WTC11 (cell line): ENCODE measurements around the gene DUSP15. TPM values are rescaled to one million over a fixed set of nuclear protein-coding genes. Genes with fewer than 3 reads are reported as not detected.
"Not testable (repeated sequence)": the region's sequence is repeated elsewhere in the genome, so short reads cannot be mapped to it uniquely, and the experiment has no call there.

Experiments
- ATAC-seq: fragments of 200-7000 bp; cut with Tn5 transposase; 2 replicates; pipeline ENCODE4 v1.10.0; 2021; ENCODE audit warnings: mild to moderate bottlenecking, moderate library complexity
- CTCF ChIA-PET: fragments of 300-600 bp; sonication (Branson Sonifier 250); formaldehyde crosslinking; loops from one replicate; lab custom pipeline; 2021; ENCODE audit warnings: antibody characterized with exemption; lab: Charles Lee
- POLR2A ChIA-PET: fragments of 350-600 bp; sonication (Branson Sonifier 250); formaldehyde crosslinking; loops from one replicate; lab custom pipeline; 2021; ENCODE audit warnings: antibody characterized with exemption; lab: Charles Lee
- DNase-seq: peaks from one replicate; pipeline ENCODE4 v3.0.0; 2021; ENCODE audit warnings: low spot score
- H3K27ac Mint-ChIP-seq: 2 replicates; pipeline ENCODE4 v1.8.0; 2021; ENCODE audit warnings: mixed read lengths
- H3K27me3 Mint-ChIP-seq: 2 replicates; pipeline ENCODE4 v1.8.0; 2021; ENCODE audit warnings: low read depth, mild to moderate bottlenecking, moderate library complexity, mixed read lengths
- H3K36me3 Mint-ChIP-seq: 2 replicates; pipeline ENCODE4 v1.8.0; 2021; ENCODE audit warnings: mixed read lengths
- H3K4me1 Mint-ChIP-seq: 2 replicates; pipeline ENCODE4 v1.8.0; 2022; ENCODE audit warnings: mixed read lengths
- H3K4me3 Mint-ChIP-seq: 2 replicates; pipeline ENCODE4 v1.8.0; 2021; ENCODE audit warnings: mild to moderate bottlenecking, moderate library complexity, mixed read lengths
- H3K9me3 Mint-ChIP-seq: 2 replicates; pipeline ENCODE4 v1.8.0; 2021; ENCODE audit warnings: mixed read lengths
- AFF4 ChIP-seq: sonication (generic); formaldehyde crosslinking; IDR thresholded peaks from 2 replicates; pipeline ENCODE4 v1.8.1; 2023; ENCODE audit warnings: mild to moderate bottlenecking, missing genetic modification reagents, borderline replicate concordance
- IRF2 ChIP-seq: sonication (generic); formaldehyde crosslinking; IDR thresholded peaks from 2 replicates; pipeline ENCODE4 v1.8.0; 2022; ENCODE audit warnings: low read depth, missing genetic modification reagents, borderline replicate concordance
- JAZF1 ChIP-seq: fragments of 250-450 bp; sonication (Bioruptor Pico); IDR thresholded peaks from 2 replicates; pipeline ENCODE4 v1.9.0; 2021; ENCODE audit warnings: moderate library complexity, mild to moderate bottlenecking, inconsistent platforms
- SMAD4 ChIP-seq: sonication (generic); formaldehyde crosslinking; IDR thresholded peaks from 2 replicates; pipeline ENCODE4 v1.8.0; 2022; ENCODE audit warnings: mild to moderate bottlenecking, missing genetic modification reagents
- USF1 ChIP-seq: sonication (generic); formaldehyde crosslinking; IDR thresholded peaks from 2 replicates; pipeline ENCODE4 v1.8.0; 2022; ENCODE audit warnings: mild to moderate bottlenecking, missing genetic modification reagents
- ZBTB21 ChIP-seq: sonication (generic); formaldehyde crosslinking; IDR thresholded peaks from 2 replicates; pipeline ENCODE4 v1.8.1; 2023; ENCODE audit warnings: mild to moderate bottlenecking, missing genetic modification reagents, borderline replicate concordance
- ZNF263 ChIP-seq: sonication (generic); formaldehyde crosslinking; IDR thresholded peaks from 2 replicates; pipeline ENCODE4 v1.8.1; 2022; ENCODE audit warnings: low read depth, mild to moderate bottlenecking, moderate library complexity, missing genetic modification reagents
- total RNA-seq: library from RNA; stranded (reverse); gene quantifications from 3 replicates; pipeline ENCODE4 v1.2.3, GENCODE V29; 2021
- TF ChIP-seq, protein P1 (sequence below): sonication (generic); formaldehyde crosslinking; IDR thresholded peaks from 2 replicates; pipeline ENCODE4 v1.8.0; 2022; ENCODE audit warnings: mild to moderate bottlenecking, missing genetic modification reagents
- TF ChIP-seq, protein P2 (sequence below): fragments of 250-450 bp; sonication (Bioruptor Pico); IDR thresholded peaks from 2 replicates; pipeline ENCODE4 v1.9.0; 2021; ENCODE audit warnings: mild to moderate bottlenecking, borderline replicate concordance

Gene DUSP15
- total RNA-seq, 1 experiment from 2014 or later: 1.7 TPM

DNA sequence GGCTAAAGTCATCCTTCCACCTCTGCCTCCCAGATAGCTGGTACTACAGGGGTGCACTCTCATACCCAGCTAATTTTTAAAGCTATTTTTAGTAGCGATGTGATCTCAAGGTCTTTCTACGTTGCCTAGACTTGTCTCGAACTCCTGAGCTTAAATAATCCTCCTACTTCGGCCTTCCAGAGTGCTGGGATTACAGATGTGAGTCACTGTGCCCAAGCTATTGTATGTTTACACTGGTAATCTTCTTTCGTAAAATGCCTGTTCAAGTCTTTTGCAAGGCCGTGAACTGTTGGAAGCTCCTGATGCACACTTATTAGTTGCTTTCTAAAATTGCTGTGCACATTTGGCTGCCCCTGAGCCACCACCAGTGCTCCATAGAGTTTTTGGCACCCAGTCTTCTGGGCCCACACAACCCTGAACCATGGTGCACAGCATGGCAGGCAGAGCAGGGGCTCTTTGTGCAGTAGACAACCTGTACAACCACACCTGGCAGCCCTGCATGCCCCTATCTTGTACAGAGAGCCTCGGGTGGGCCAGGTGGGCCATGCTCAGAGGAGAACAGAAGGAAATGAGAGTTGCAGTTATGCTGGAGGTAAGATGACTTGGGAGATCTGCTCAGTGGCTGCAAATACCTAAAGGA is 48.3 kb upstream of the DUSP15 start (continued):
- TF ChIP-seq SMAD4 (CRISPR knock-in tag): no peak
- no peak for TF ChIP-seq ZBTB21 (CRISPR knock-in tag)
- no peak for TF ChIP-seq IRF2 (CRISPR knock-in tag)
- no peak for TF ChIP-seq ZNF263 (CRISPR knock-in tag)
- no peak for TF ChIP-seq JAZF1 (CRISPR knock-in tag)
- TF ChIP-seq, protein P1, sequence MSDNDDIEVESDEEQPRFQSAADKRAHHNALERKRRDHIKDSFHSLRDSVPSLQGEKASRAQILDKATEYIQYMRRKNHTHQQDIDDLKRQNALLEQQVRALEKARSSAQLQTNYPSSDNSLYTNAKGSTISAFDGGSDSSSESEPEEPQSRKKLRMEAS (CRISPR knock-in tag): no peak
- no peak for TF ChIP-seq AFF4

GRCh38 chr20:31917962-31918412 is 47.7 kb upstream of the DUSP15 start:
- H3K36me3 Mint-ChIP-seq, H3K4me3 Mint-ChIP-seq, H3K27ac Mint-ChIP-seq, DNase-seq, POLR2A ChIA-PET, ATAC-seq, H3K27me3 Mint-ChIP-seq: not testable (repeated sequence)
- CTCF ChIA-PET: interaction anchor here (3.0 kb wide), 2 partner anchors 17 to 66 kb away, joined by 18 read pairs; no protein-coding TSS in a partner anchor
- H3K4me1 Mint-ChIP-seq: peaks cover 38% of the 10 kb centered on the region
- H3K9me3 Mint-ChIP-seq: peaks cover 11% of the 10 kb centered on the region

DNA sequence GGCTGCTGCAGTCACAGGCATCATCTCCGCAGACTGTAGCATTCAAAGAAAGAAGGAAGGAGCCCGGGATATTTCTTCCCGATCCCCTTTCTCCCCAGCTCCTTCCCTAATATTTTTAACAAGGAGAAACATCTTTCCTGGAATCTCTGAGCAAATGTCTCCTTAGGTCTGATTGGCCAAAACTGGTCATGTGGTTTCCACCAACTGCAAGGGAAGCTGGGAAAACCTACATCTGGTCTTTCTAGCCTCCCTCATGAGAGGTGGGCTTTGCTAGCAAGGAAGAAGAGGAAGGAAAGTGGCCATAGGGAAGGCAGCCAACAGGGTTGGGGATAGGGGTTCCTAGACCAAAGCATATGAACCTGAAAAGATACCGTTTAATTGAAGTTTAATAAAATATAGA is 46.4 kb upstream of the DUSP15 start:
- Mint-ChIP-seq H3K4me1 (peaks cover 48% of the 10 kb centered on the region), H3K9me3 (peaks cover 11% of the 10 kb centered on the region), H3K4me3 (no peak overlapping the region), H3K36me3 (0 out of 2 replicates have a peak, but pooled peaks cover 3% of the 10 kb centered on the region), H3K27me3 (peaks cover 6% of the 10 kb centered on the region), H3K27ac (no peak overlapping the region)
- DNase-seq (no peak), ATAC-seq (no peak)
- ChIA-PET CTCF (interaction anchor here (1.1 to 1.5 kb wide), 2 partner anchors 19 to 64 kb away, joined by 3 read pairs; no protein-coding TSS in a partner anchor), POLR2A (no interaction called here)
- TF ChIP-seq, protein P2, sequence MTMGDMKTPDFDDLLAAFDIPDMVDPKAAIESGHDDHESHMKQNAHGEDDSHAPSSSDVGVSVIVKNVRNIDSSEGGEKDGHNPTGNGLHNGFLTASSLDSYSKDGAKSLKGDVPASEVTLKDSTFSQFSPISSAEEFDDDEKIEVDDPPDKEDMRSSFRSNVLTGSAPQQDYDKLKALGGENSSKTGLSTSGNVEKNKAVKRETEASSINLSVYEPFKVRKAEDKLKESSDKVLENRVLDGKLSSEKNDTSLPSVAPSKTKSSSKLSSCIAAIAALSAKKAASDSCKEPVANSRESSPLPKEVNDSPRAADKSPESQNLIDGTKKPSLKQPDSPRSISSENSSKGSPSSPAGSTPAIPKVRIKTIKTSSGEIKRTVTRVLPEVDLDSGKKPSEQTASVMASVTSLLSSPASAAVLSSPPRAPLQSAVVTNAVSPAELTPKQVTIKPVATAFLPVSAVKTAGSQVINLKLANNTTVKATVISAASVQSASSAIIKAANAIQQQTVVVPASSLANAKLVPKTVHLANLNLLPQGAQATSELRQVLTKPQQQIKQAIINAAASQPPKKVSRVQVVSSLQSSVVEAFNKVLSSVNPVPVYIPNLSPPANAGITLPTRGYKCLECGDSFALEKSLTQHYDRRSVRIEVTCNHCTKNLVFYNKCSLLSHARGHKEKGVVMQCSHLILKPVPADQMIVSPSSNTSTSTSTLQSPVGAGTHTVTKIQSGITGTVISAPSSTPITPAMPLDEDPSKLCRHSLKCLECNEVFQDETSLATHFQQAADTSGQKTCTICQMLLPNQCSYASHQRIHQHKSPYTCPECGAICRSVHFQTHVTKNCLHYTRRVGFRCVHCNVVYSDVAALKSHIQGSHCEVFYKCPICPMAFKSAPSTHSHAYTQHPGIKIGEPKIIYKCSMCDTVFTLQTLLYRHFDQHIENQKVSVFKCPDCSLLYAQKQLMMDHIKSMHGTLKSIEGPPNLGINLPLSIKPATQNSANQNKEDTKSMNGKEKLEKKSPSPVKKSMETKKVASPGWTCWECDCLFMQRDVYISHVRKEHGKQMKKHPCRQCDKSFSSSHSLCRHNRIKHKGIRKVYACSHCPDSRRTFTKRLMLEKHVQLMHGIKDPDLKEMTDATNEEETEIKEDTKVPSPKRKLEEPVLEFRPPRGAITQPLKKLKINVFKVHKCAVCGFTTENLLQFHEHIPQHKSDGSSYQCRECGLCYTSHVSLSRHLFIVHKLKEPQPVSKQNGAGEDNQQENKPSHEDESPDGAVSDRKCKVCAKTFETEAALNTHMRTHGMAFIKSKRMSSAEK: no peak
- TF ChIP-seq USF1 (CRISPR knock-in tag): 0 out of 2 replicates have a peak, but pooled peaks have one; percentile 8
